Measurements from ENCODE around the gene RNF182. TPM values are rescaled to one million over a fixed set of nuclear protein-coding genes. Genes with fewer than 3 reads are reported as not detected.
"Not testable (repeated sequence)": the region's sequence is repeated elsewhere in the genome, so short reads cannot be mapped to it uniquely, and the experiment has no call there.

Gene RNF182
- total RNA-seq, 2 experiments from 2014 or later, result not detected

GRCh38 chr6:14001329-14002012 lies 76.7 kb downstream of the RNF182 start:
- H3K27ac Mint-ChIP-seq, result no peak overlapping the region
- DNase-seq, result no peak
- no peak overlapping the region for H3K4me3 Mint-ChIP-seq
- peaks cover 18% of the 10 kb centered on the region for H3K27me3 Mint-ChIP-seq
- no peaks in the 10 kb centered on the region for H3K36me3 Mint-ChIP-seq (ENCODE audit: low read depth)
- no peaks in the 10 kb centered on the region for H3K4me1 Mint-ChIP-seq
- CTCF ChIA-PET, result no interaction called here
- POLR2A ChIA-PET, result no interaction called here
- no peaks in the 10 kb centered on the region for H3K9me3 Mint-ChIP-seq

- no peaks in the 10 kb centered on the region for H3K36me3 Mint-ChIP-seq (ENCODE audit: low read depth)
- H3K9me3 Mint-ChIP-seq, result no peaks in the 10 kb centered on the region
- POLR2A ChIA-PET, result no interaction called here
- CTCF ChIA-PET, result no interaction called here
- H3K27ac Mint-ChIP-seq, result no peak overlapping the region
- no peak overlapping the region for H3K4me3 Mint-ChIP-seq
- peaks cover 18% of the 10 kb centered on the region for H3K27me3 Mint-ChIP-seq
- H3K4me1 Mint-ChIP-seq, result no peaks in the 10 kb centered on the region
- DNase-seq, result no peak
These were observed 77.6 kb downstream of the RNF182 start for GRCh38 chr6:14002176-14002947.

- Mint-ChIP-seq H3K9me3 (no peaks in the 10 kb centered on the region), H3K36me3 (ENCODE audit: low read depth) (no peaks in the 10 kb centered on the region), H3K4me3 (no peak overlapping the region), H3K27me3 (peaks cover 8% of the 10 kb centered on the region), H3K27ac (no peak overlapping the region), H3K4me1 (no peaks in the 10 kb centered on the region)
- CTCF ChIA-PET, result no interaction called here
- POLR2A ChIA-PET, result no interaction called here
- DNase-seq, result no peak
These were observed 79.5 kb downstream of the RNF182 start for GRCh38 chr6:14004258-14004657.

- Mint-ChIP-seq H3K36me3 (ENCODE audit: low read depth) (no peaks in the 10 kb centered on the region), H3K27ac (no peak overlapping the region), H3K27me3 (peaks cover 7% of the 10 kb centered on the region), H3K4me3 (no peak overlapping the region), H3K9me3 (no peaks in the 10 kb centered on the region), H3K4me1 (no peaks in the 10 kb centered on the region)
- no peak for DNase-seq
- ChIA-PET POLR2A (no interaction called here), CTCF (interaction anchor here (1.0 kb wide), 1 partner anchor 52 kb away, joined by 3 read pairs; no protein-coding TSS in a partner anchor)
These were observed 84.1 kb downstream of the RNF182 start for GRCh38 chr6:14008809-14009208.

GRCh38 chr6:14009431-14009830 lies 84.7 kb downstream of the RNF182 start:
- no peak overlapping the region for H3K4me3 Mint-ChIP-seq
- no peaks in the 10 kb centered on the region for H3K36me3 Mint-ChIP-seq (ENCODE audit: low read depth)
- CTCF ChIA-PET, result interaction anchor here (1.0 kb wide), 1 partner anchor 52 kb away, joined by 3 read pairs; no protein-coding TSS in a partner anchor
- POLR2A ChIA-PET, result no interaction called here
- no peak for DNase-seq
- H3K4me1 Mint-ChIP-seq, result no peaks in the 10 kb centered on the region
- H3K27ac Mint-ChIP-seq, result no peak overlapping the region
- no peaks in the 10 kb centered on the region for H3K9me3 Mint-ChIP-seq
- H3K27me3 Mint-ChIP-seq, result peaks cover 8% of the 10 kb centered on the region

- CTCF ChIA-PET, result no interaction called here
- H3K9me3 Mint-ChIP-seq, result no peaks in the 10 kb centered on the region
- no peak overlapping the region for H3K27ac Mint-ChIP-seq
- DNase-seq, result no peak
- no peaks in the 10 kb centered on the region for H3K36me3 Mint-ChIP-seq (ENCODE audit: low read depth)
- H3K27me3 Mint-ChIP-seq, result peaks cover 12% of the 10 kb centered on the region
- no peaks in the 10 kb centered on the region for H3K4me1 Mint-ChIP-seq
- H3K4me3 Mint-ChIP-seq, result no peak overlapping the region
- POLR2A ChIA-PET, result no interaction called here
These were observed 85.5 kb downstream of the RNF182 start for GRCh38 chr6:14010275-14010674.

- Mint-ChIP-seq H3K4me3 (no peak overlapping the region), H3K27ac (no peak overlapping the region), H3K9me3 (no peaks in the 10 kb centered on the region), H3K4me1 (no peaks in the 10 kb centered on the region), H3K27me3 (peaks cover 11% of the 10 kb centered on the region), H3K36me3 (ENCODE audit: low read depth) (no peaks in the 10 kb centered on the region)
- ChIA-PET POLR2A (no interaction called here), CTCF (no interaction called here)
- DNase-seq, result no peak
These were observed 87.7 kb downstream of the RNF182 start for GRCh38 chr6:14012313-14013030.

- ChIA-PET CTCF (no interaction called here), POLR2A (no interaction called here)
- DNase-seq, result no peak
- no peak overlapping the region for H3K27ac Mint-ChIP-seq
- peaks cover 3% of the 10 kb centered on the region for H3K36me3 Mint-ChIP-seq (ENCODE audit: low read depth)
- no peaks in the 10 kb centered on the region for H3K4me1 Mint-ChIP-seq
- no peaks in the 10 kb centered on the region for H3K9me3 Mint-ChIP-seq
- no peak overlapping the region for H3K4me3 Mint-ChIP-seq
- peaks cover 8% of the 10 kb centered on the region for H3K27me3 Mint-ChIP-seq
These were observed 91.2 kb downstream of the RNF182 start for GRCh38 chr6:14015964-14016363.

DNA sequence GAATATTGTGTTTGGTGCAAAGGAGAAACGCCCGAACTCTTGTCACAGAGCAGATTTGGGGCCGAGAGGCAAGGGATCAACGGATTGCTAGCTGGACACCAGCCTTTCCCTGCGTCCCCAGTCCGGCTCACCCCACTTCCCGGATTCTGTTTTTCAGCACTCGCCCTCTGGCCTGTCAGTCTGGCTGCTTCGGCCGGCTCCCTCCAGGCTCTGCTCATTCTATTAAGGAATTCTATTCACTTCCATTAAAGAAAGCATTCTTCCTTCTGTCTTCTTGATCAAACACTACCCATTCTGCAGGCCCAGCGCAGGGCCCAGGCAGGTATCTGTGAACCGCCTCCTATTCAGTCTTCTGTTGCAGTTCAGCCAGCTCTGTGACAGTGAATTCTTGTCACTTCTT lies 91.7 kb downstream of the RNF182 start:
- Mint-ChIP-seq H3K4me1 (no peaks in the 10 kb centered on the region), H3K27me3 (peaks cover 8% of the 10 kb centered on the region), H3K4me3 (no peak overlapping the region), H3K36me3 (ENCODE audit: low read depth) (peaks cover 3% of the 10 kb centered on the region), H3K27ac (no peak overlapping the region), H3K9me3 (no peaks in the 10 kb centered on the region)
- CTCF ChIA-PET, result no interaction called here
- POLR2A ChIA-PET, result no interaction called here
- no peak for DNase-seq

GRCh38 chr6:14016935-14017625 lies 92.3 kb downstream of the RNF182 start:
- Mint-ChIP-seq H3K4me1 (no peaks in the 10 kb centered on the region), H3K27me3 (peaks cover 8% of the 10 kb centered on the region), H3K27ac (no peak overlapping the region), H3K9me3 (no peaks in the 10 kb centered on the region), H3K36me3 (ENCODE audit: low read depth) (peaks cover 3% of the 10 kb centered on the region), H3K4me3 (no peak overlapping the region)
- no peak for DNase-seq
- POLR2A ChIA-PET, result no interaction called here
- CTCF ChIA-PET, result no interaction called here

- H3K4me1 Mint-ChIP-seq, result no peaks in the 10 kb centered on the region
- DNase-seq, result no peak
- H3K27me3 Mint-ChIP-seq, result peaks cover 8% of the 10 kb centered on the region
- POLR2A ChIA-PET, result no interaction called here
- H3K4me3 Mint-ChIP-seq, result no peak overlapping the region
- CTCF ChIA-PET, result no interaction called here
- no peak overlapping the region for H3K27ac Mint-ChIP-seq
- peaks cover 3% of the 10 kb centered on the region for H3K36me3 Mint-ChIP-seq (ENCODE audit: low read depth)
- no peaks in the 10 kb centered on the region for H3K9me3 Mint-ChIP-seq
These were observed 93.1 kb downstream of the RNF182 start for GRCh38 chr6:14017626-14018475.

GRCh38 chr6:14018559-14018958 lies 93.8 kb downstream of the RNF182 start:
- H3K27me3 Mint-ChIP-seq; H3K4me3 Mint-ChIP-seq; H3K36me3 Mint-ChIP-seq (ENCODE audit: low read depth); H3K9me3 Mint-ChIP-seq; H3K27ac Mint-ChIP-seq; H3K4me1 Mint-ChIP-seq; POLR2A ChIA-PET; DNase-seq; CTCF ChIA-PET: not testable (repeated sequence)
